Erythroblast (primary cell): ENCODE data around the gene DIP2C.
"Not testable (repeated sequence)": the region's sequence is repeated elsewhere in the genome, so short reads cannot be mapped to it uniquely, and the experiment has no call there.

Experiments used
- GATA1 ChIP-seq: IDR thresholded peaks from 2 replicates; pipeline ENCODE4 v1.6.1; 2011; ENCODE audit warnings: low read depth, mild to moderate bottlenecking, control low read depth, low read length, moderate library complexity
- POLR2A ChIP-seq: IDR thresholded peaks from 2 replicates; pipeline ENCODE4 v1.6.1; 2011; ENCODE audit warnings: mild to moderate bottlenecking, low read length

GRCh38 chr10:449331-449730 lies 240.1 kb downstream of the DIP2C start:
- not testable (repeated sequence) for TF ChIP-seq GATA1, POLR2A
